ENCODE data around the gene HOXB8.

The HOXB8 gene

GRCh38 chr17:48637323-48638260, 22.5 kb upstream of the HOXB8 start:
- DNase-seq: peak; percentile 95

- peak; percentile 65 for DNase-seq
Observed at GRCh38 chr17:48636177-48637018, 21.3 kb upstream of the HOXB8 start.

- no peak for DNase-seq
Observed at GRCh38 chr17:48634493-48635208, 19.6 kb upstream of the HOXB8 start.

GRCh38 chr17:48633266-48633677, 18.2 kb upstream of the HOXB8 start:
- no peak for DNase-seq

- DNase-seq: no peak
Observed at GRCh38 chr17:48632579-48633265, 17.6 kb upstream of the HOXB8 start.

GRCh38 chr17:48631693-48632578, 16.8 kb upstream of the HOXB8 start:
- DNase-seq: no peak

GRCh38 chr17:48630925-48631692, 16.0 kb upstream of the HOXB8 start:
- DNase-seq: no peak

GRCh38 chr17:48630009-48630924, 15.2 kb upstream of the HOXB8 start:
- no peak for DNase-seq

- no peak for DNase-seq
Observed at GRCh38 chr17:48629411-48629759, 14.3 kb upstream of the HOXB8 start.

GRCh38 chr17:48628649-48629410, 13.7 kb upstream of the HOXB8 start:
- DNase-seq: no peak

GRCh38 chr17:48627623-48628521, 12.8 kb upstream of the HOXB8 start:
- DNase-seq: no peak

- DNase-seq: no peak
Observed at GRCh38 chr17:48627118-48627597, 12.1 kb upstream of the HOXB8 start.

GRCh38 chr17:48626245-48627117, 11.4 kb upstream of the HOXB8 start, which contains the start of gene HOXB9:
TSS of gene HOXB9 (minus strand) at chr17:48626358. CDS start at chr17:48626269, 89 bp downstream.
- DNase-seq: peak; percentile 70

- DNase-seq: no peak
Observed at GRCh38 chr17:48625495-48626244, 10.6 kb upstream of the HOXB8 start.

All from fibroblast of upper back skin (primary cell).